K562 (cell line): ENCODE data around the gene OLIG2.

Experiments used
- MAFK ChIP-seq: IDR thresholded peaks from 2 replicates; pipeline ENCODE4 v1.6.1; 2011; ENCODE audit warnings: low read length, improper control_type of control experiment
- MCM3 ChIP-seq: fragments of 450-650 bp; IDR thresholded peaks from 2 replicates; pipeline ENCODE4 v1.6.1; 2016
- PHF20 ChIP-seq: fragments of 450-650 bp; IDR thresholded peaks from 2 replicates; pipeline ENCODE4 v1.6.1; 2018; ENCODE audit not compliant: partially characterized antibody
- ZNF184 ChIP-seq: sonication (generic); formaldehyde crosslinking; IDR thresholded peaks from 2 replicates; pipeline ENCODE4 v1.5.0; 2020; ENCODE audit warnings: missing genetic modification reagents
- ZNF79 ChIP-seq: fragments of 250-450 bp; sonication (Bioruptor Pico); IDR thresholded peaks from 2 replicates; pipeline ENCODE4 v1.4.0; 2020; ENCODE audit warnings: low read depth, mild to moderate bottlenecking, moderate library complexity
- TF ChIP-seq, protein P1 (sequence below): fragments of 450-650 bp; IDR thresholded peaks from 2 replicates; pipeline ENCODE4 v1.6.1; 2014; ENCODE audit warnings: low read depth, mild to moderate bottlenecking, moderate library complexity, borderline replicate concordance
- TF ChIP-seq, protein P2 (sequence below), 3 experiments: IDR thresholded peaks in 2 of 3; conservative IDR thresholded peaks in 1 of 3; 2 replicates each; pipeline ENCODE4 v1.5.1; 2011 to 2012; ENCODE audit warnings: low read length in 3 of 3, mild to moderate bottlenecking in 3 of 3, control low read depth in 2 of 3, improper control_type of control experiment in 1 of 3, inconsistent platforms in 1 of 3, low read depth in 1 of 3, mixed read lengths in 1 of 3, moderate library complexity in 1 of 3; ENCODE audit not compliant: insufficient read depth in 2 of 3

GRCh38 chr21:33019885-33020557, 5.7 kb upstream of the OLIG2 start:
- TF ChIP-seq ZNF79 (no peak), PHF20 (no peak), MAFK (no peak), ZNF184 (no peak), MCM3 (no peak)
- TF ChIP-seq, protein P1, sequence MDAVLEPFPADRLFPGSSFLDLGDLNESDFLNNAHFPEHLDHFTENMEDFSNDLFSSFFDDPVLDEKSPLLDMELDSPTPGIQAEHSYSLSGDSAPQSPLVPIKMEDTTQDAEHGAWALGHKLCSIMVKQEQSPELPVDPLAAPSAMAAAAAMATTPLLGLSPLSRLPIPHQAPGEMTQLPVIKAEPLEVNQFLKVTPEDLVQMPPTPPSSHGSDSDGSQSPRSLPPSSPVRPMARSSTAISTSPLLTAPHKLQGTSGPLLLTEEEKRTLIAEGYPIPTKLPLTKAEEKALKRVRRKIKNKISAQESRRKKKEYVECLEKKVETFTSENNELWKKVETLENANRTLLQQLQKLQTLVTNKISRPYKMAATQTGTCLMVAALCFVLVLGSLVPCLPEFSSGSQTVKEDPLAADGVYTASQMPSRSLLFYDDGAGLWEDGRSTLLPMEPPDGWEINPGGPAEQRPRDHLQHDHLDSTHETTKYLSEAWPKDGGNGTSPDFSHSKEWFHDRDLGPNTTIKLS = no peak
- TF ChIP-seq, protein P2, sequence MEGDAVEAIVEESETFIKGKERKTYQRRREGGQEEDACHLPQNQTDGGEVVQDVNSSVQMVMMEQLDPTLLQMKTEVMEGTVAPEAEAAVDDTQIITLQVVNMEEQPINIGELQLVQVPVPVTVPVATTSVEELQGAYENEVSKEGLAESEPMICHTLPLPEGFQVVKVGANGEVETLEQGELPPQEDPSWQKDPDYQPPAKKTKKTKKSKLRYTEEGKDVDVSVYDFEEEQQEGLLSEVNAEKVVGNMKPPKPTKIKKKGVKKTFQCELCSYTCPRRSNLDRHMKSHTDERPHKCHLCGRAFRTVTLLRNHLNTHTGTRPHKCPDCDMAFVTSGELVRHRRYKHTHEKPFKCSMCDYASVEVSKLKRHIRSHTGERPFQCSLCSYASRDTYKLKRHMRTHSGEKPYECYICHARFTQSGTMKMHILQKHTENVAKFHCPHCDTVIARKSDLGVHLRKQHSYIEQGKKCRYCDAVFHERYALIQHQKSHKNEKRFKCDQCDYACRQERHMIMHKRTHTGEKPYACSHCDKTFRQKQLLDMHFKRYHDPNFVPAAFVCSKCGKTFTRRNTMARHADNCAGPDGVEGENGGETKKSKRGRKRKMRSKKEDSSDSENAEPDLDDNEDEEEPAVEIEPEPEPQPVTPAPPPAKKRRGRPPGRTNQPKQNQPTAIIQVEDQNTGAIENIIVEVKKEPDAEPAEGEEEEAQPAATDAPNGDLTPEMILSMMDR (IDR thresholded peaks at IDR 0.05 in 2 of 3, conservative IDR thresholded peaks at IDR 0.05 in 1 of 3; ENCODE audit: insufficient read depth in 2 of 3, low read depth in 1 of 3, low read length in 3 of 3) = no peak
